ENCODE measurements around the gene TBC1D5.

Gene TBC1D5

GRCh38 chr3:17179381-17180205 is 562.8 kb downstream of the TBC1D5 start:
- DNase-seq (ENCODE audit: low read depth in 3 of 3): no peak

GRCh38 chr3:17176757-17177156 is 565.7 kb downstream of the TBC1D5 start:
- no peak for DNase-seq (ENCODE audit: low read depth in 3 of 3)

- DNase-seq (ENCODE audit: low read depth in 3 of 3): no peak
Measured at GRCh38 chr3:17175187-17175807, 567.1 kb downstream of the TBC1D5 start.

GRCh38 chr3:17166369-17166768 is 576.1 kb downstream of the TBC1D5 start:
- no peak for DNase-seq (ENCODE audit: low read depth in 3 of 3)

GRCh38 chr3:17162116-17162515 is 580.3 kb downstream of the TBC1D5 start:
- no peak for DNase-seq (ENCODE audit: low read depth in 3 of 3)

GRCh38 chr3:17160597-17160996 is 581.8 kb downstream of the TBC1D5 start:
- no peak for DNase-seq (ENCODE audit: low read depth in 3 of 3)

- no peak for DNase-seq (ENCODE audit: low read depth in 3 of 3)
Measured at GRCh38 chr3:17158941-17159682, 583.3 kb downstream of the TBC1D5 start.

- no peak for DNase-seq (ENCODE audit: low read depth in 3 of 3)
Measured at GRCh38 chr3:17157713-17158112, 584.7 kb downstream of the TBC1D5 start.

- DNase-seq (ENCODE audit: low read depth in 3 of 3): no peak
Measured at GRCh38 chr3:17156864-17157263, 585.6 kb downstream of the TBC1D5 start.

- DNase-seq (ENCODE audit: low read depth in 3 of 3): no peak
Measured at GRCh38 chr3:17155951-17156350, 586.5 kb downstream of the TBC1D5 start.

- DNase-seq (ENCODE audit: low read depth in 3 of 3): no peak
Measured at GRCh38 chr3:17154941-17155340, 587.5 kb downstream of the TBC1D5 start.

- no peak for DNase-seq (ENCODE audit: low read depth in 3 of 3)
Measured at GRCh38 chr3:17154221-17154620, 588.2 kb downstream of the TBC1D5 start.

GRCh38 chr3:17153209-17153608 is 589.2 kb downstream of the TBC1D5 start:
- DNase-seq (ENCODE audit: low read depth in 3 of 3): no peak

GRCh38 chr3:17151598-17152373 is 590.6 kb downstream of the TBC1D5 start:
- DNase-seq (ENCODE audit: low read depth in 3 of 3): peak; percentile 69 to 87 (median 78)

- no peak for DNase-seq (ENCODE audit: low read depth in 3 of 3)
Measured at GRCh38 chr3:17149076-17149475, 593.4 kb downstream of the TBC1D5 start.

GRCh38 chr3:17144665-17144993 is 597.8 kb downstream of the TBC1D5 start:
- no peak for DNase-seq (ENCODE audit: low read depth in 3 of 3)

- DNase-seq (ENCODE audit: low read depth in 3 of 3): no peak
Measured at GRCh38 chr3:17143893-17144664, 598.4 kb downstream of the TBC1D5 start.

- DNase-seq (ENCODE audit: low read depth in 3 of 3): no peak
Measured at GRCh38 chr3:17142516-17142915, 599.9 kb downstream of the TBC1D5 start.

- no peak for DNase-seq (ENCODE audit: low read depth in 3 of 3)
Measured at GRCh38 chr3:17141699-17142098, 600.7 kb downstream of the TBC1D5 start.

GRCh38 chr3:17140670-17141505 is 601.5 kb downstream of the TBC1D5 start:
- no peak for DNase-seq (ENCODE audit: low read depth in 3 of 3)
